Fibroblast of mammary gland (primary cell): Measurements from ENCODE around the gene DOCK2.

Source experiments
- DNase-seq: peaks from one replicate; pipeline ENCODE4 v3.0.0-alpha.2; 2010; ENCODE audit warnings: low read depth
- H3K4me3 ChIP-seq: 2 replicates; pipeline ENCODE4 v1.5.1; 2011; ENCODE audit warnings: low read depth, mild to moderate bottlenecking, low read length, moderate library complexity; ENCODE audit not compliant: control insufficient read depth
- TF ChIP-seq, protein P1 (sequence below): conservative IDR thresholded peaks from 2 replicates; pipeline ENCODE4 v1.5.1; 2011; ENCODE audit warnings: low read depth, low read length, inconsistent platforms; ENCODE audit not compliant: control insufficient read depth, insufficient read depth

DOCK2 gene

GRCh38 chr5:169788168-169788567 lies 151.1 kb downstream of the DOCK2 start:
- TF ChIP-seq, protein P1, sequence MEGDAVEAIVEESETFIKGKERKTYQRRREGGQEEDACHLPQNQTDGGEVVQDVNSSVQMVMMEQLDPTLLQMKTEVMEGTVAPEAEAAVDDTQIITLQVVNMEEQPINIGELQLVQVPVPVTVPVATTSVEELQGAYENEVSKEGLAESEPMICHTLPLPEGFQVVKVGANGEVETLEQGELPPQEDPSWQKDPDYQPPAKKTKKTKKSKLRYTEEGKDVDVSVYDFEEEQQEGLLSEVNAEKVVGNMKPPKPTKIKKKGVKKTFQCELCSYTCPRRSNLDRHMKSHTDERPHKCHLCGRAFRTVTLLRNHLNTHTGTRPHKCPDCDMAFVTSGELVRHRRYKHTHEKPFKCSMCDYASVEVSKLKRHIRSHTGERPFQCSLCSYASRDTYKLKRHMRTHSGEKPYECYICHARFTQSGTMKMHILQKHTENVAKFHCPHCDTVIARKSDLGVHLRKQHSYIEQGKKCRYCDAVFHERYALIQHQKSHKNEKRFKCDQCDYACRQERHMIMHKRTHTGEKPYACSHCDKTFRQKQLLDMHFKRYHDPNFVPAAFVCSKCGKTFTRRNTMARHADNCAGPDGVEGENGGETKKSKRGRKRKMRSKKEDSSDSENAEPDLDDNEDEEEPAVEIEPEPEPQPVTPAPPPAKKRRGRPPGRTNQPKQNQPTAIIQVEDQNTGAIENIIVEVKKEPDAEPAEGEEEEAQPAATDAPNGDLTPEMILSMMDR = no peak
- DNase-seq = no peak
- H3K4me3 ChIP-seq = no peak overlapping the region

DNA sequence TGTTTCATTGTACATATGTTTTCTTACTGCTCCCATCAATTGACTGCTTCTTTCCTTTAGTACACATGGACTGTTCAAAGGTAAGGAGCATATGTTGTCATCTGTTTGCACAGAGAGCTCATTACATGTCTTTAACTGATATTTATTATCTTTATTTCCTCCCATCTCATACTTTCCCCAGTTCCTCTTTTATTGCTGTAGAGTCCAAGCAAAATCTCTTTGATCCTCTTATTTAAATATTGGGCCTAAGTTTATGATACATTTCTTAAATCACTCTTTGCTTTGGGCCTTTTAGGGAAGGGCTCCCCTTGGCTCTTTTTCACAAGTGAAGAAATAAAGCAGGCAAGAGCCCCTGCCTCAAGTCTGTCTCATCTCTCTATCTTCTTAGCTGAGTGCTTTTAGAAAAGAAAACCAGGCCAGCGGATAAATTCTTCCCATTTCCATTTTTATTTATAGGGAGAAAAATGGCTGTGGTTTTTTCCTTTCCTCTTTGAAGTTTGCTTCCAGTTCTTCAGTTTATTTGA lies 152.4 kb downstream of the DOCK2 start:
- TF ChIP-seq, protein P1 = no peak
- no peak for DNase-seq
- H3K4me3 ChIP-seq = no peak overlapping the region

- H3K4me3 ChIP-seq = no peak overlapping the region
- TF ChIP-seq, protein P1 = no peak
- no peak for DNase-seq
Observed at GRCh38 chr5:169791251-169791650, 154.2 kb downstream of the DOCK2 start.

DNA sequence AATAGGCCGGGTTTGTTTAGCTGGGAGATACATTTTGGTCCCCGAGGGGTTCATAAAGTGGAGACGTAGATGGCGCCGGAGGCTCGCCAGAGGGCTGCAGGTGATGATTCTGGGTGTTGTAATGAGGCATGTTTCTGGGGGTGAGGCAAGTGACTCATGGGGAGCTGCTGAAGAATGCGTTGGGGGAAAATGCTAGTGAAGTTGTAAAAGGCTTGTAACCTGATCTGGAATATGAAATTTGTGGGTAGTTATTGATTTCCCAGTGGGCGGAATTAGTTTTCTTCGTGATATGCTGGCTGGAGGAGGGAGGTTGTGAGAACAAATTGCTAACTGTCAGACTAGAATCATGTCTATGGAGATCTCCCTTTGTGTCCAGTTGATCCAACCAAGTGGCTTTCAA lies 158.3 kb downstream of the DOCK2 start:
- H3K4me3 ChIP-seq = no peak overlapping the region
- no peak for DNase-seq
- TF ChIP-seq, protein P1 = no peak

DNA sequence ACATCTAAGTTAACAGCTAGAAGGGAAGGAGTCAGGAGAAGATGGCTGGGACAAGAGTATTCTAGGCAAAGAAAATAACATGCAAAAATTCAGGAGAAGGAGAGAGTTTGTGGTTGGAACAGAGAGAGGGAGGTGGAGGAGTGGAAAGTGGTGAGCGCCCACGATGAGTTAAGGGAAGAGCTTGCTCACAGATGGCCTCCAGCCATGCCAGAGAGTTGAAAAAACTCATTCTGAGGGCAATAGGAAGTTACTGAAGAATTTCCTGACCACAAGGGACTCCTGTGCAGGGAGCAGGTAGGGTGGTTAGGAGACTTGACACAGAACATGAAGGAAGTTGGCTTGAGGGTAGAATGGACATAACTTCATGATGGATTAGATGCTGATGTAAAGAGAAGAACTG lies 159.7 kb downstream of the DOCK2 start:
- no peak for DNase-seq
- no peak overlapping the region for H3K4me3 ChIP-seq
- TF ChIP-seq, protein P1 = no peak

DNA sequence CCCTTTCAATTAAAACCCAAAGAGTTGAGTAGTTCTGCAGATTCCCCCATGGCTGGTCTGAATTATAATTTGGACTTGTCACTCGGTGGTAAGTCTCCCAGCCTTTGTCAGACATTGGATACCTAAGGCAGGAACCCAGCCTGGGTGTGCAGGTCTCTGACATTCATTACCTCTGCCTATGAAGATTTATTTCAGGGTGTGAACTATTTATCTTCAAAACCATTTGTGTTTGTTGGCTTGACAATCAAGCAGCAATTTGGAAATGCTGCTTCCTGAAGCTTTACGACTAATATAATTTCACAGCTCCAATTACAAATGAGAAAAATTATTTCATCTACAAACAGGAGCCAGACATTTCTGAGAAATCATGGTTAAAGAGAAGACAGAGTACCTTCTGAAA lies 160.5 kb downstream of the DOCK2 start:
- no peak overlapping the region for H3K4me3 ChIP-seq
- TF ChIP-seq, protein P1 = no peak
- no peak for DNase-seq

DNA sequence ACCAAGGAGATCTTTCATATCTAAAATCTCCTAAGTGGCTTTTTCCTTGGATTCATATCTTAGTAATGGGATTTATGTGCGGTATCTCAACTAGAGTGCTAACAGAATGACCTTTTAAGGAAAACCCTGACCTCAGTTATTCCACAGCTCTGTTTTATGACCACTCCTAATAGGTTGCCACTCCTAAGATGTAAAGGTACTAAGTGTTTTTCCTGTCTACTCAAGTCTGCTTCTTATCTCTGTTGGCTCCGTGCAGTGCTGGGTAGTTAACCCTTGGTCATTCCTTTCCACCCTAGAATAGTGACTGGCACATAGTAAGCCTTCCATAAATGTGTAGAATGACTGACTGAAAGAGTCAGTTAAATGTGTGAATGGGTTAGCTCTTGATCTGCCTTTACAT lies 161.4 kb downstream of the DOCK2 start:
- TF ChIP-seq, protein P1 = no peak
- H3K4me3 ChIP-seq = no peak overlapping the region
- DNase-seq = no peak
